SK-N-SH (cell line): Measurements from ENCODE around the gene SLC5A9. TPM values are rescaled to one million over a fixed set of nuclear protein-coding genes. Genes with fewer than 3 reads are reported as not detected.

Source experiments
- CTCF ChIA-PET: fragments of 300-600, 350-600 bp; formaldehyde crosslinking; extraction: SDS; loops from one replicate; lab custom pipeline; 2021; lab: Yijun Ruan, JAX
- POLR2A ChIA-PET: fragments of 350-600 bp; sonication (Branson Sonifier 250); formaldehyde crosslinking; extraction: SDS; loops from one replicate; lab custom pipeline; 2020; ENCODE audit warnings: antibody characterized with exemption, inconsistent platforms; lab: Yijun Ruan, JAX
- DNase-seq: peaks from one replicate; pipeline ENCODE4 v3.0.0; 2012
- H2AFZ ChIP-seq: fragments of 200-600 bp; sonication (generic); 2 replicates; pipeline ENCODE4 v1.8.1; 2016; ENCODE audit warnings: antibody characterized with exemption, mild to moderate bottlenecking, low read depth
- H3F3A ChIP-seq: fragments of 200-600 bp; sonication (generic); replicated peaks from 2 replicates; pipeline ENCODE3; 2016; ENCODE audit warnings: antibody characterized with exemption, mild to moderate bottlenecking; ENCODE audit not compliant: insufficient read depth
- H3K27ac ChIP-seq, 2 experiments: fragments of 200-500 bp in 1 of 2; fragments of 200-600 bp in 1 of 2; sonication (Bioruptor generic) in 1 of 2; sonication (generic), shearing (Covaris generic) in 1 of 2; 2 replicates each; pipeline versions ENCODE4 v1.5.1 to v1.6.1; 2014 to 2016; ENCODE audit warnings: low read depth in 2 of 2, inconsistent platforms in 1 of 2, low read length in 1 of 2, mild to moderate bottlenecking in 1 of 2, mixed read lengths in 1 of 2
- H3K27me3 ChIP-seq: fragments of 200-600 bp; sonication (generic), shearing (Covaris generic); 2 replicates; pipeline ENCODE4 v1.6.1; 2016; ENCODE audit warnings: mixed run types; ENCODE audit not compliant: insufficient read depth
- H3K36me3 ChIP-seq, 2 experiments: fragments of 200-500 bp in 1 of 2; fragments of 200-600 bp in 1 of 2; sonication (Bioruptor generic) in 1 of 2; sonication (generic) in 1 of 2; replicated peaks in 1 of 2; 2 replicates each; pipeline versions ENCODE3 to v1.5.1; 2014 to 2016; ENCODE audit warnings: low read length in 1 of 2, mild to moderate bottlenecking in 1 of 2; ENCODE audit not compliant: insufficient read depth in 2 of 2, control insufficient read depth in 1 of 2
- H3K4me1 ChIP-seq, 2 experiments: fragments of 200-500 bp in 1 of 2; fragments of 200-600 bp in 1 of 2; sonication (Bioruptor generic) in 1 of 2; sonication (generic), shearing (Covaris generic) in 1 of 2; 2 replicates each; pipeline versions ENCODE4 v1.5.1 to v1.6.1; 2014 to 2016; ENCODE audit warnings: low read depth in 1 of 2, low read length in 1 of 2, mixed run types in 1 of 2; ENCODE audit not compliant: insufficient read depth in 2 of 2, control insufficient read depth in 1 of 2
- H3K4me2 ChIP-seq: fragments of 200-600 bp; sonication (generic), shearing (Covaris generic); 2 replicates; pipeline ENCODE4 v1.6.1; 2017; ENCODE audit warnings: mixed run types
- H3K4me3 ChIP-seq, 2 experiments: fragments of 200-500 bp in 1 of 2; fragments of 200-600 bp in 1 of 2; sonication (Bioruptor generic) in 1 of 2; sonication (generic), shearing (Covaris generic) in 1 of 2; 2 replicates each; pipeline versions ENCODE4 v1.5.1 to v1.8.1; 2014 to 2016; ENCODE audit warnings: low read depth in 2 of 2, inconsistent platforms in 1 of 2, low read length in 1 of 2, mild to moderate bottlenecking in 1 of 2, mixed read lengths in 1 of 2, moderate library complexity in 1 of 2
- H3K79me2 ChIP-seq: fragments of 200-600 bp; sonication (generic); 2 replicates; pipeline ENCODE4 v1.8.1; 2017; ENCODE audit warnings: mild to moderate bottlenecking; ENCODE audit not compliant: insufficient read depth
- H3K9ac ChIP-seq: fragments of 200-600 bp; sonication (generic); 2 replicates; pipeline ENCODE4 v1.6.1; 2017; ENCODE audit warnings: mixed run types
- H3K9me2 ChIP-seq: fragments of 200-600 bp; sonication (generic); 2 replicates; pipeline ENCODE4 v1.6.1; 2017; ENCODE audit warnings: mixed run types
- H3K9me3 ChIP-seq: fragments of 200-600 bp; sonication (generic); 2 replicates; pipeline ENCODE4 v1.6.1; 2017; ENCODE audit warnings: mixed run types, mild to moderate bottlenecking, moderate library complexity
- H4K20me1 ChIP-seq: fragments of 200-600 bp; sonication (generic); 2 replicates; pipeline ENCODE4 v1.6.1; 2017; ENCODE audit warnings: mild to moderate bottlenecking, mixed run types; ENCODE audit not compliant: insufficient read depth
- CHD2 ChIP-seq: fragments of 150-350 bp; IDR thresholded peaks from 2 replicates; pipeline ENCODE4 v1.6.1; 2018; ENCODE audit warnings: low read length; ENCODE audit not compliant: partially characterized antibody
- IRF3 ChIP-seq: fragments of 150-350 bp; IDR thresholded peaks from 2 replicates; pipeline ENCODE4 v1.6.1; 2016; ENCODE audit warnings: mild to moderate bottlenecking, low read depth, low read length
- POLR2AphosphoS5 ChIP-seq: IDR thresholded peaks from 2 replicates; pipeline ENCODE4 v1.6.1; 2012; ENCODE audit warnings: low read depth, low read length
- RAD21 ChIP-seq: IDR thresholded peaks from 2 replicates; pipeline ENCODE4 v1.6.1; 2012; ENCODE audit warnings: mild to moderate bottlenecking, low read length
- REST ChIP-seq: IDR thresholded peaks from 2 replicates; pipeline ENCODE4 v1.6.1; 2012; ENCODE audit warnings: mild to moderate bottlenecking, low read depth, low read length, moderate library complexity
- RFX5 ChIP-seq: IDR thresholded peaks from 2 replicates; pipeline ENCODE4 v1.6.1; 2012; ENCODE audit warnings: mild to moderate bottlenecking, improper control_type of control experiment, low read length
- YY1 ChIP-seq: IDR thresholded peaks from 2 replicates; pipeline ENCODE4 v1.4.0; 2012; ENCODE audit warnings: low read depth, mild to moderate bottlenecking
- WGBS: methylation state at CpG from one replicate; pipeline ENCODE4 v1.1.6; 2017; ENCODE audit warnings: low lambda C conversion rate; 5-methylcytosine and 5-hydroxymethylcytosine counted together
- polyA plus RNA-seq, 3 experiments: library from polyadenylated mRNA; depleted of rRNA; stranded (reverse); fragments of >200 nt; gene quantifications; 2 replicates each; pipeline ENCODE4 v1.2.3, GENCODE V29; 2012
- TF ChIP-seq, protein P1 (sequence below): fragments of 200-600 bp; sonication (generic); IDR thresholded peaks from 2 replicates; pipeline ENCODE4 v1.6.1; 2017; ENCODE audit warnings: antibody characterized with exemption, mild to moderate bottlenecking, moderate library complexity
- TF ChIP-seq, protein P2 (sequence below): IDR thresholded peaks from 2 replicates; pipeline ENCODE4; 2012
- TF ChIP-seq, protein P3 (sequence below): fragments of 150-350 bp; IDR thresholded peaks from 2 replicates; pipeline ENCODE4 v1.6.1; 2017; ENCODE audit warnings: antibody characterized with exemption, low read length, low read depth, borderline replicate concordance

The SLC5A9 gene
- polyA plus RNA-seq, 1 of the 3 experiments (the other 2 are of a cell fraction) = not detected

- Histone ChIP-seq H3F3A (no peaks in the 10 kb centered on the region), H3K9me2 (no peaks in the 10 kb centered on the region), H3K9me3 (no peaks in the 10 kb centered on the region), H3K4me3 (no peak overlapping the region), H4K20me1 (no peaks in the 10 kb centered on the region), H3K36me3 (no peaks in the 10 kb centered on the region), H3K4me2 (no peak overlapping the region), H3K4me1 (no peaks in the 10 kb centered on the region), H3K9ac (no peak overlapping the region), H3K27ac (no peak overlapping the region), H2AFZ (no peak overlapping the region), H3K79me2 (no peaks in the 10 kb centered on the region), H3K27me3 (no peaks in the 10 kb centered on the region)
- CTCF ChIA-PET = interaction anchor here (1.0 to 11.2 kb wide), 7 partner anchors 10 to 143 kb away, joined by 3 to 191 read pairs (median 5); no protein-coding TSS in a partner anchor
- no peak for DNase-seq
- TF ChIP-seq IRF3 (no peak), RAD21 (no peak), REST (no peak), CHD2 (no peak), POLR2AphosphoS5 (no peak), RFX5 (no peak), YY1 (no peak)
- TF ChIP-seq, protein P1, sequence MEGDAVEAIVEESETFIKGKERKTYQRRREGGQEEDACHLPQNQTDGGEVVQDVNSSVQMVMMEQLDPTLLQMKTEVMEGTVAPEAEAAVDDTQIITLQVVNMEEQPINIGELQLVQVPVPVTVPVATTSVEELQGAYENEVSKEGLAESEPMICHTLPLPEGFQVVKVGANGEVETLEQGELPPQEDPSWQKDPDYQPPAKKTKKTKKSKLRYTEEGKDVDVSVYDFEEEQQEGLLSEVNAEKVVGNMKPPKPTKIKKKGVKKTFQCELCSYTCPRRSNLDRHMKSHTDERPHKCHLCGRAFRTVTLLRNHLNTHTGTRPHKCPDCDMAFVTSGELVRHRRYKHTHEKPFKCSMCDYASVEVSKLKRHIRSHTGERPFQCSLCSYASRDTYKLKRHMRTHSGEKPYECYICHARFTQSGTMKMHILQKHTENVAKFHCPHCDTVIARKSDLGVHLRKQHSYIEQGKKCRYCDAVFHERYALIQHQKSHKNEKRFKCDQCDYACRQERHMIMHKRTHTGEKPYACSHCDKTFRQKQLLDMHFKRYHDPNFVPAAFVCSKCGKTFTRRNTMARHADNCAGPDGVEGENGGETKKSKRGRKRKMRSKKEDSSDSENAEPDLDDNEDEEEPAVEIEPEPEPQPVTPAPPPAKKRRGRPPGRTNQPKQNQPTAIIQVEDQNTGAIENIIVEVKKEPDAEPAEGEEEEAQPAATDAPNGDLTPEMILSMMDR = no peak
- TF ChIP-seq, protein P2, sequence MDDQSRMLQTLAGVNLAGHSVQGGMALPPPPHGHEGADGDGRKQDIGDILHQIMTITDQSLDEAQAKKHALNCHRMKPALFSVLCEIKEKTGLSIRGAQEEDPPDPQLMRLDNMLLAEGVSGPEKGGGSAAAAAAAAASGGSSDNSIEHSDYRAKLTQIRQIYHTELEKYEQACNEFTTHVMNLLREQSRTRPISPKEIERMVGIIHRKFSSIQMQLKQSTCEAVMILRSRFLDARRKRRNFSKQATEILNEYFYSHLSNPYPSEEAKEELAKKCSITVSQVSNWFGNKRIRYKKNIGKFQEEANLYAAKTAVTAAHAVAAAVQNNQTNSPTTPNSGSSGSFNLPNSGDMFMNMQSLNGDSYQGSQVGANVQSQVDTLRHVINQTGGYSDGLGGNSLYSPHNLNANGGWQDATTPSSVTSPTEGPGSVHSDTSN = no peak
- TF ChIP-seq, protein P3, sequence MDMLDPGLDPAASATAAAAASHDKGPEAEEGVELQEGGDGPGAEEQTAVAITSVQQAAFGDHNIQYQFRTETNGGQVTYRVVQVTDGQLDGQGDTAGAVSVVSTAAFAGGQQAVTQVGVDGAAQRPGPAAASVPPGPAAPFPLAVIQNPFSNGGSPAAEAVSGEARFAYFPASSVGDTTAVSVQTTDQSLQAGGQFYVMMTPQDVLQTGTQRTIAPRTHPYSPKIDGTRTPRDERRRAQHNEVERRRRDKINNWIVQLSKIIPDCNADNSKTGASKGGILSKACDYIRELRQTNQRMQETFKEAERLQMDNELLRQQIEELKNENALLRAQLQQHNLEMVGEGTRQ = no peak
- 53% methylated on average over 2 of the region's 5 CpGs for WGBS
- POLR2A ChIA-PET = no interaction called here
These were observed 17.0 kb upstream of the SLC5A9 start for GRCh38 chr1:48205522-48205921.
